Posterior vena cava (tissue), 2 donors: ENCODE measurements around the gene ACYP2. TPM values are rescaled to one million over a fixed set of nuclear protein-coding genes. Genes with fewer than 3 reads are reported as not detected.

Experiments
- DNase-seq: peaks from one replicate; pipeline ENCODE4 v3.0.0-alpha.2; 2020; ENCODE audit warnings: low spot score
- intact Hi-C, 2 donors: fragments of 100-400 bp; cut with DNase I; formaldehyde crosslinking; loops; one replicate each; pipeline versions ENCODE4 v1.14.1 to v1.14.2; 2022 to 2023
- total RNA-seq, 2 donors: library from RNA; stranded (reverse); fragmentation: NEBNext Ultra II Directional; extraction: Animal tissue kit (Norgen Biotek cat#: 25700); gene quantifications; one replicate each; pipeline ENCODE4 v1.2.1, GENCODE V29; 2021
- donor health status: DM: yes; HTN: yes; CAD: no.
- donor health status: DM: yes; HTN: yes; CAD: no.

The ACYP2 gene
- total RNA-seq, 2 donors from 2014 or later = 16.8 to 17.0 TPM

DNA sequence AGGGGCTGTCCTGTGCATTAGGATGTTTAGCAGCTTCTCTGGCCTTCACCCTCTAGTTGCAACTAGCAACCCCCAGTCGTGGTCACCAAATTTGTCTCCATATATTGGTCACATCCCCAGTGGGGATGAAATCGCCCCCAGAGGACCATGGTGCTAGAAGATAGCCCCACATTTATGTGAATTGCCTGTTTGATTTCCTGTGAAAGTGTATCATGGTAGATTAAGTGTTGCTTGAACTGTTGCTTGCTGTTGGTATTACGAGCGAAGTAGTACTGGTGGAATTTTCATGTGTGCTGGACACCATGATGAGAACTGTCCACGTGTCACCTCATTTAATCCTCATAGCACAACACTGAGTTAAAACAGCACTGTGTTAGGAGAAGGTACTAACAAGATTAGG is 81.2 kb downstream of the ACYP2 start:
- DNase-seq = no peak
- intact Hi-C loops = no loop called here

- intact Hi-C loops = no loop called here
- no peak for DNase-seq
Observed at GRCh38 chr2:54204476-54204875, 89.1 kb downstream of the ACYP2 start.

GRCh38 chr2:54206596-54206995 is 91.2 kb downstream of the ACYP2 start:
- intact Hi-C loops = no loop called here
- no peak for DNase-seq

GRCh38 chr2:54207666-54208195 is 92.3 kb downstream of the ACYP2 start:
- intact Hi-C loops = no loop called here
- no peak for DNase-seq

DNA sequence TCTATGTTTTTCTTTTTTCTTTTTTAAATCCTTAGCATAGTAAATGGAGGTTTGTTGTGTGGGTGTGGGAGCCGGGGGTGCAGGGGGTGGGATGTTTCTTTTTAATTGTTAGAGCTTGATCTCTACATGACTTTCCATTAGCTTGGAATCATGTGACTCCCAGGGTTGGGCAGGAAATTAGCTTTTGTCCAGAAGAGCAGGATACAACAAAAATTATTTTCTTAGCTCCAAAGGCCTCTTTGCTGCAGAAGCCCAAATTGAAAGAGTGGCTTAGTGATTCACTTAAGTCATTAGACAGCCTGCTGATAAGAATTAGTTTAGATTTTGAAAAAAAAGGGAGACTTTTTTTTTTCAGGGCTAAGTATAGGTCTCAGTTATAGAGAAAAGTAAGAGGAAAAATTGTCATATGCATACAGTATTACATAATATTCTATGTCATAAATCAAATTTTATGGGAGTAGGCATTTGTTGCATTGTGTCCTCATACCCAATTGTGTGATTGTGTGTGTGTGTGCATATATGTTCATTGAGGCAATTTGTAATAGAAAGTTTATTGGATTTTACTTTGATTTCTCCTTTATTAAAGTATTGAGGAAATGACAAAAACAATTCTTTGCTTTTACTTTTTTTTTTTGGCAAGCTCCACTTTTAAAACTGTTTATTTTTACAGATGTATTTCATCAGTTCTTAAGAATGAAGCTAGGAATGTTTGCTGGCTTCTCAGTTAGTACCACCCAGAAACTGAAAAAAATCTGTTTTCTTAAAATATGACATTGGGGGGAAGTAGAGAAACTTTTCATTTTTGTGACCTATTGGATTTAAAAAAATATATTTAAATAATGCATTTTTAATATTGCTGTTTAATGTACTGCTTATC is 93.2 kb downstream of the ACYP2 start:
- no peak for DNase-seq
- intact Hi-C loops = no loop called here

- DNase-seq = no peak
- intact Hi-C loops = no loop called here
Observed at GRCh38 chr2:54209379-54209778, 94.0 kb downstream of the ACYP2 start.

- intact Hi-C loops = no loop called here
- DNase-seq = no peak
Observed at GRCh38 chr2:54212456-54212855, 97.0 kb downstream of the ACYP2 start.

DNA sequence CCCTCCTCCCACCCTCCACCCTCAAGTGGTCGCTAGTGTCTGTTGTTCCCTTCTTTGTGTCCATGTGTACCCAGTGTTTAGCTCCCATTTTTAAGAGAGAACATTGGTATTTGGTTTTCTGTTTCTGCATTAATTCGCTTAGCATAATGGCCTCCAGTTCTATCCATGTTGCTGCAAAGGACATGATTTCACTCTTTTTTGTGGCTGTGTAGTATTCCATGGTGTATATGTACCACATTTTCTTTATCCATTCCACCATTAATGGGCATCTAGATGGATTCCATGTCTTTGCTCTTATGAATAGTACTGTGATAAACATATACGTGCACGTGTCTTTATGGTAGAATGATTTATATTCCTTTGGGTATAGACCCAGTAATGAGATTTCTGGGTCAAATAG is 97.7 kb downstream of the ACYP2 start:
- no peak for DNase-seq
- intact Hi-C loops = no loop called here

- intact Hi-C loops = no loop called here
Observed at GRCh38 chr2:54224997-54225396, 109.6 kb downstream of the ACYP2 start.

DNA sequence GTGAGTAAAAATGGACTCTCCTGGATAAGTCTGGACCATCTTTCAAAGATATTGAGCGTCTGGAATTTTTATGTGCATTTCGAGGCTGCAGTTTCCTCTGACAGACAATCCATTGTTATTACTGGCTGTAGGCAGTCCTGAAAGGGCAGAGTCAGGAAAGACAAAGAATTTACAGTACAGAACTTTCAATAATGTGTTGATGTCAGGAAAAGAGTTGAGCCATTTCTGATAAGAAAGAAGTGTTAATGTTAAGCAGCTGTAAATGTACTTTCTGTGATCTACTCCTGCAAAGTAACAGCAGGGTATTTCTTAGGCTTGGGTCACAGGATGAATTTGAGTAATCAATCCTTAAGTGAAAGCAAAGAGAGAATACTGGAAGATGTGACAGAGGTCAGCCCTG is 110.8 kb downstream of the ACYP2 start:
- intact Hi-C loops = no loop called here
- no peak for DNase-seq

More at GRCh38 chr2:54224997-54225396, 109.6 kb downstream of the ACYP2 start:
- no peak for DNase-seq

DNA sequence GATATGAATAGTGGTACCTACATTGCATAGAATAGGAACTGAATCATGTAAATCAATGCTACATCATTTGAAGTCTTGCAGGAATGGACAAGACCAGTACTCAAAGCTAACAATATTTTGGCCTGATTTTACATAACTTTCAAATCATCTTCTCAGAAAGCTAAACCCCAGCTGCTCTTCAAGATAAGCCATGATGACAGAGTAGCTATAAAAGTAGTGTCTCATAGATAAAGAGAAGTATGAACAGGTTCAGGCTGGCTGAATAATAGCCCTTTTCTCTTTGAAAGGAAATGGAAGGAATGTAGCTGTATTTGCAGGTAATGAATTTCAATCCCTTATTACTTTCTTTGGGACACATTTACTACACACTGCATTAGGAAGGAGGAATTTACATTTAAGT is 112.4 kb downstream of the ACYP2 start:
- intact Hi-C loops = no loop called here
- DNase-seq = no peak

GRCh38 chr2:54228945-54229344 is 113.5 kb downstream of the ACYP2 start:
- intact Hi-C loops = no loop called here
- no peak for DNase-seq

- DNase-seq = no peak
- intact Hi-C loops = no loop called here
Observed at GRCh38 chr2:54233832-54234649, 118.6 kb downstream of the ACYP2 start.

GRCh38 chr2:54237428-54237827 is 122.0 kb downstream of the ACYP2 start:
- intact Hi-C loops = no loop called here

DNA sequence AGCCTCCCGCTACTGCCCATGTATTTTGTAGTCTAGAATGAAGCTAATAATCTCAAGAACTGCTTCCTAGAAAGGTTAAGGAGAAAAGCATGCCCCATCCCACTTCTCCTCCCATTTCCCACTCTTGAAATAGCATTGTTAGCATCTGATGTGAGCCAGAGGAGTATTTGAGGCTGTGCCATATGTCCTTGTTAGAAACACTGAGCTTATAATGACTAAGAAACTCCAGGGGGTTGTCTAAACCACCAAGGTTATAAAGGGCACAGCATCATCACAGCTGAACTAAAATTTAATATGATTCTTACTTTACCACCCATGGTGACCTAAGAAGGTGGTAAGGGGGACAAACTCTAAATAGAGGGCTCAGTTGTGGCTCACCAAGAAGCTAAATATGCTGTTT is 124.0 kb downstream of the ACYP2 start:
- intact Hi-C loops = no loop called here
- DNase-seq = no peak

More at GRCh38 chr2:54237428-54237827, 122.0 kb downstream of the ACYP2 start:
- DNase-seq = no peak

- intact Hi-C loops = no loop called here
- peak; percentile 82 for DNase-seq
Observed at GRCh38 chr2:54240515-54241469, 125.4 kb downstream of the ACYP2 start.

GRCh38 chr2:54247115-54247514 is 131.7 kb downstream of the ACYP2 start:
- no peak for DNase-seq
- intact Hi-C loops = no loop called here

DNA sequence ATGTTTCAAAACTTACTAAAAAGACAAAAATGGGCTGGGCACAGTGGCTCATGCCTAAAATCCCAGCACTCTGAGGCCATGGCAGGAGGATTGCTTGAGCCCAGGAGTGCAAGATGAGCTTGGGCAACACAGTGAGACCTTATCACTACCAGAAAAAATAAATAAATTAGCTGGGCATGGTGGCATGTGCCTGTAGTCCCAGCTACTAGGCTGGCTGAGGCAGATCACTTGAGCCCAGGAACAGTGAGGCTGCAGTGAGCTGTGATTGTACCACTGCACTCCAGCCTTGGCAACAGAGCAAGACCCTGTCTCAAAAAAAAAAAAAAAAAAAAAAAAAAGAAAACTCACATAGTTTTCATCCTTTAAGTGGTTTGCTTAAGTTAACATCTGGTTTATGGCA is 134.2 kb downstream of the ACYP2 start:
- intact Hi-C loops = no loop called here
- no peak for DNase-seq

DNA sequence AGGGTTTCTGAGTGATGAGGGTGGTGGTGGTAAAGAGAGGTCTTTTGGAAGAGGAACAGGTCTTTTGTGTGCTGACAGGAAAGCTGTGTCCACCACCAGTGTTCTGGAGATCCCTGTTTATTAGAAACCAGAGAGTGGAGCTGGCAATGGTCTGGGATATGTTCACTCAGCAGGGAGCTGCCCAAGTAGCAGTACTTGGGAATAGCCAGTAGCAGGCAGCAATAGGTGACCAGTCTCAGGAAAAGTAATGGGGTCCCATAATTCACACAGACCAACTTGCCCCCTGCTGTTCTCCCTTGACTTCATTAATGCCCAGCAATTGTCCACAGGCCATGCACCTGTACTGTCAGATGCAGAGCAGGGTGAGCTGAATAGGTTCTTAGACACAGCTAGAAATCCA is 138.8 kb downstream of the ACYP2 start:
- intact Hi-C loops = no loop called here
- no peak for DNase-seq
